ENCODE measurements around the gene CORO2B.

GRCh38 chr15:68616397-68616796 lies 37.6 kb downstream of the CORO2B start:
- TF ChIP-seq POLR2A (IDR thresholded peaks at IDR 0.05) (no peak), CTCF (IDR thresholded peaks at IDR 0.05 in 8 of 11, conservative IDR thresholded peaks at IDR 0.05 in 3 of 11) (no peak), POLR2AphosphoS5 (IDR thresholded peaks at IDR 0.05) (peak in 1 of 3 donors; percentile 23)
